ENCODE measurements around the gene PHC2.

PHC2 gene

GRCh38 chr1:33391343-33392078 is 39.4 kb downstream of the PHC2 start:
- Mint-ChIP-seq H3K4me1 (no peaks in the 10 kb centered on the region), H3K4me3 (no peak overlapping the region), H3K27ac (no peak overlapping the region), H3K9me3 (no peaks in the 10 kb centered on the region), H3K27me3 (peaks cover 7% of the 10 kb centered on the region), H3K36me3 (no peaks in the 10 kb centered on the region)
- no peak for ATAC-seq

GRCh38 chr1:33390542-33390941 is 40.4 kb downstream of the PHC2 start:
- Mint-ChIP-seq H3K4me3 (no peak overlapping the region), H3K36me3 (no peaks in the 10 kb centered on the region), H3K9me3 (no peaks in the 10 kb centered on the region), H3K4me1 (no peaks in the 10 kb centered on the region), H3K27me3 (peaks cover 7% of the 10 kb centered on the region), H3K27ac (no peak overlapping the region)
- no peak for ATAC-seq

GRCh38 chr1:33388805-33389771 is 41.8 kb downstream of the PHC2 start:
- no peaks in the 10 kb centered on the region for H3K9me3 Mint-ChIP-seq
- H3K4me3 Mint-ChIP-seq = no peak overlapping the region
- no peak for ATAC-seq
- no peak overlapping the region for H3K27ac Mint-ChIP-seq
- H3K27me3 Mint-ChIP-seq = peaks cover 7% of the 10 kb centered on the region
- no peaks in the 10 kb centered on the region for H3K4me1 Mint-ChIP-seq
- H3K36me3 Mint-ChIP-seq = no peaks in the 10 kb centered on the region

- Mint-ChIP-seq H3K27ac (no peak overlapping the region), H3K4me3 (no peak overlapping the region), H3K4me1 (no peaks in the 10 kb centered on the region), H3K9me3 (no peaks in the 10 kb centered on the region), H3K27me3 (no peaks in the 10 kb centered on the region), H3K36me3 (no peaks in the 10 kb centered on the region)
- no peak for ATAC-seq
Observed at GRCh38 chr1:33387625-33388024, 43.3 kb downstream of the PHC2 start.

- no peak overlapping the region for H3K4me3 Mint-ChIP-seq
- H3K27me3 Mint-ChIP-seq = peaks cover 14% of the 10 kb centered on the region
- H3K9me3 Mint-ChIP-seq = no peaks in the 10 kb centered on the region
- peaks cover 18% of the 10 kb centered on the region for H3K4me1 Mint-ChIP-seq
- no peaks in the 10 kb centered on the region for H3K36me3 Mint-ChIP-seq
- no peak overlapping the region for H3K27ac Mint-ChIP-seq
- ATAC-seq = no peak
Observed at GRCh38 chr1:33385251-33385650, 45.6 kb downstream of the PHC2 start.

- no peaks in the 10 kb centered on the region for H3K36me3 Mint-ChIP-seq
- H3K27ac Mint-ChIP-seq = no peak overlapping the region
- ATAC-seq = no peak
- peaks cover 18% of the 10 kb centered on the region for H3K4me1 Mint-ChIP-seq
- peaks cover 24% of the 10 kb centered on the region for H3K27me3 Mint-ChIP-seq
- no peak overlapping the region for H3K4me3 Mint-ChIP-seq
- no peaks in the 10 kb centered on the region for H3K9me3 Mint-ChIP-seq
Observed at GRCh38 chr1:33384040-33384812, 46.7 kb downstream of the PHC2 start.

GRCh38 chr1:33383489-33383888 is 47.4 kb downstream of the PHC2 start:
- H3K27me3 Mint-ChIP-seq = peaks cover 26% of the 10 kb centered on the region
- no peak overlapping the region for H3K27ac Mint-ChIP-seq
- H3K36me3 Mint-ChIP-seq = no peaks in the 10 kb centered on the region
- H3K4me3 Mint-ChIP-seq = no peak overlapping the region
- ATAC-seq = no peak
- H3K4me1 Mint-ChIP-seq = peaks cover 18% of the 10 kb centered on the region
- no peaks in the 10 kb centered on the region for H3K9me3 Mint-ChIP-seq

GRCh38 chr1:33382661-33383415 is 48.1 kb downstream of the PHC2 start:
- ATAC-seq = no peak
- Mint-ChIP-seq H3K27me3 (peaks cover 26% of the 10 kb centered on the region), H3K4me3 (no peak overlapping the region), H3K27ac (no peak overlapping the region), H3K9me3 (no peaks in the 10 kb centered on the region), H3K4me1 (peaks cover 18% of the 10 kb centered on the region), H3K36me3 (no peaks in the 10 kb centered on the region)

GRCh38 chr1:33381977-33382376 is 48.9 kb downstream of the PHC2 start:
- no peak overlapping the region for H3K27ac Mint-ChIP-seq
- peaks cover 26% of the 10 kb centered on the region for H3K27me3 Mint-ChIP-seq
- no peak for ATAC-seq
- H3K4me3 Mint-ChIP-seq = no peak overlapping the region
- peaks cover 18% of the 10 kb centered on the region for H3K4me1 Mint-ChIP-seq
- H3K9me3 Mint-ChIP-seq = no peaks in the 10 kb centered on the region
- no peaks in the 10 kb centered on the region for H3K36me3 Mint-ChIP-seq

GRCh38 chr1:33380811-33381210 is 50.1 kb downstream of the PHC2 start:
- H3K36me3 Mint-ChIP-seq = no peaks in the 10 kb centered on the region
- peaks cover 26% of the 10 kb centered on the region for H3K27me3 Mint-ChIP-seq
- no peaks in the 10 kb centered on the region for H3K9me3 Mint-ChIP-seq
- no peak for ATAC-seq
- H3K4me3 Mint-ChIP-seq = no peak overlapping the region
- H3K4me1 Mint-ChIP-seq = peaks cover 18% of the 10 kb centered on the region
- H3K27ac Mint-ChIP-seq = no peak overlapping the region

GRCh38 chr1:33379631-33380354 is 51.1 kb downstream of the PHC2 start:
- Mint-ChIP-seq H3K4me1 (peaks cover 18% of the 10 kb centered on the region), H3K9me3 (no peaks in the 10 kb centered on the region), H3K36me3 (no peaks in the 10 kb centered on the region), H3K27ac (no peak overlapping the region), H3K4me3 (no peak overlapping the region), H3K27me3 (peaks cover 26% of the 10 kb centered on the region)
- ATAC-seq = no peak

GRCh38 chr1:33378976-33379375 is 51.9 kb downstream of the PHC2 start:
- Mint-ChIP-seq H3K27me3 (peaks cover 26% of the 10 kb centered on the region), H3K4me1 (peaks cover 18% of the 10 kb centered on the region), H3K9me3 (no peaks in the 10 kb centered on the region), H3K36me3 (no peaks in the 10 kb centered on the region), H3K27ac (no peak overlapping the region), H3K4me3 (no peak overlapping the region)
- ATAC-seq = no peak

- Mint-ChIP-seq H3K36me3 (no peaks in the 10 kb centered on the region), H3K4me1 (peaks cover 18% of the 10 kb centered on the region), H3K4me3 (no peak overlapping the region), H3K27ac (no peak overlapping the region), H3K27me3 (peaks cover 31% of the 10 kb centered on the region), H3K9me3 (no peaks in the 10 kb centered on the region)
- ATAC-seq = no peak
Observed at GRCh38 chr1:33378524-33378923, 52.4 kb downstream of the PHC2 start.

GRCh38 chr1:33377756-33378155 is 53.1 kb downstream of the PHC2 start:
- no peak for ATAC-seq
- Mint-ChIP-seq H3K4me3 (no peak overlapping the region), H3K36me3 (no peaks in the 10 kb centered on the region), H3K27me3 (peaks cover 38% of the 10 kb centered on the region), H3K9me3 (no peaks in the 10 kb centered on the region), H3K27ac (no peak overlapping the region), H3K4me1 (peaks cover 18% of the 10 kb centered on the region)

Data from stimulated activated memory B cell treated with anti-CD40 and anti-IgM and Interleukin-4, amounts not matched to agents 10 μg/mL and 1 μg/mL and 100 μg/mL, for 72 hours (primary cell).